ENCODE measurements around the gene KRTAP4-11.
"Not testable (repeated sequence)": the region's sequence is repeated elsewhere in the genome, so short reads cannot be mapped to it uniquely, and the experiment has no call there.

Gene KRTAP4-11

DNA sequence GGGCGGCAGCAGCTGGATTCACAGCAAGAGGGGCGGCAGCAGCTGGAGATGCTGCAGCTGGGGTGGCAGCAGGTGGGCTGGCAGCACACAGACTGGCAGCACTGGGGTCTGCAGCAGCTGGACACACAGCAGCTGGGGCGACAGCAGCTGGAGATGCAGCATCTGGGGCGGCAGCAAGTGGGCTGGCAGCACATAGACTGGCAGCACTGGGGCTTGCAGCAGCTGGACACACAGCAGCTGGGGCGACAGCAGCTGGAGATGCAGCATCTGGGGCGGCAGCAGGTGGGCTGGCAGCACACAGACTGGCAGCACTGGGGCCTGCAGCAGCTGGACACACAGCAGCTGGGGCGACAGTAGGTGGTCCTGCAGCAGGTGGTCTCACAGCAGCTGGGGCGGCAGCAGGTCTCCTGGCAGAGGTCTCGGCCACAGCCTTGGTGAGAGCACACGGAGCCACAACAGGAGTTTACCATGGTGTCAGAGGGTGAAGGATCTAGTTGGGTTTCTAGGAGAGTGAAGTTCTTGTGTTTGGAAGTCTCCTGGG is at the start of gene KRTAP4-11:
Gene KRTAP4-11 (minus strand): TSS at position 528 of the 541 bp plus-strand sequence. CDS start 58 bp downstream, at position 470.
- not testable (repeated sequence) for H3K27ac Mint-ChIP-seq; ATAC-seq; H3K36me3 Mint-ChIP-seq; H3K9me3 Mint-ChIP-seq; H3K4me3 Mint-ChIP-seq; DNase-seq (ENCODE audit: low spot score in 2 of 2)
- peaks cover 22% of the 10 kb centered on the region for H3K4me1 Mint-ChIP-seq

DNA sequence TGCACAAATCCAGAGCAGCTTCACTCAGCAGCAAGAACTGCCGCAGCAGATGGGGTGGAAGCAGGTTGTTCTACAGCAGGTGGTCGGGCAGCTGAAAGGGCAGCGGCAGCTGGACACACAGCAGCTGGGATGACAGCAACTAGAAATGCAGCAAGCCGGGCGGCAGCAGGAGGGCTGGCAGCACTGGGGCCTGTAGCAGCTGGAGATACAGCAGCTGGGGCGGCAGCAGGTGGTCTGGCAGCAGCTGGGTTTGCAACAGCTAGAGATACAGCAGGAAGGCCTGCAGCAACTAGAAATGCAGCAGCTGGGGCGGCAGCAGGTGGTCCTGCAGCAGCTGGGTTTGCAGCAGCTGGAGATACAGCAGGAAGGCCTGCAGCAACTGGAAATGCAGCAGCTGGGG is 49.4 kb upstream of the KRTAP4-11 start:
- no peaks in the 10 kb centered on the region for H3K4me1 Mint-ChIP-seq
- ATAC-seq (no peak), DNase-seq (ENCODE audit: low spot score in 2 of 2) (no peak)
- no peak overlapping the region for H3K4me3 Mint-ChIP-seq
- no peaks in the 10 kb centered on the region for H3K36me3 Mint-ChIP-seq
- no peaks in the 10 kb centered on the region for H3K9me3 Mint-ChIP-seq
- no peak overlapping the region for H3K27ac Mint-ChIP-seq

DNA sequence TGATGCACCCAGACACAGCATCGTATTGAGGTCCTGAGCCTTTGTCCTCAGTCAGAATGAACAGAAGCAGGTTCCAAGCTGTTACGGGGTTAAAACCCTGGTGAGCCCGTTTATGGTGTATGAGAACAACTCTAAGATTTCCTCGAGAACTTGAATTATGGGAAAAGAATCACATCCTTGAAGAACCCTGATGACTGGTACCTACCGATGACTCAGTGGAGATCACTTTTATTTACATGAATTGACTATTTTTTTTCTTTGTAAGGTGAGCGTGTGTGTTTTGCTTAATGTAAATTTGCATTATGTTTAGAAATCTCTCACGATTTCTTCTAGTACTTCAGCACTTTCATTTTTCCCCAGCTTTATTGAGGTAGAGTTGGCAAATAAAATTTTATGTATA is 45.7 kb upstream of the KRTAP4-11 start:
- Mint-ChIP-seq H3K27ac (no peak overlapping the region), H3K4me1 (no peaks in the 10 kb centered on the region), H3K4me3 (no peak overlapping the region), H3K36me3 (no peaks in the 10 kb centered on the region), H3K9me3 (no peaks in the 10 kb centered on the region)
- ATAC-seq (no peak), DNase-seq (ENCODE audit: low spot score in 2 of 2) (no peak)

DNA sequence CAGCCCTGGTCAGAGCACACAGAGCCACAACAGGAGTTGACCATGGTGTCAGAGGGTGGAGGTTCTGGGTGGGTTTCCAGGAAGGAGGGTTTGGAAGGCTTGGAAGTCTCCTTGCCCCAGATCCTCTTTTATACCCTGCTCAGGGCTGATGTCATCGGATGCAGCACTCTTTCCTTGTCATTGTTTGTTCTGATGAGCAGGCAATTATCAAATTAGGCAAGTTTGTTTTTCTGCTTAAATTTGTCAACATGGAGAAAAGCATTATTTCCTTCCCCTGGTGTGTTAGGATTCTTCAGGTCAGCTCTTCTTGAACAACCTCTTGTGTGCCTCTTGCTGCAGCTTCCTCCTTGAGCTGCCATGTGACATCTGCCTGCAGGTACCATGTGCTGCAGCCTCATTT is 42.5 kb upstream of the KRTAP4-11 start, which contains the start of gene KRTAP4-4:
Gene KRTAP4-4 (minus strand): TSS at position 101 of the 400 bp plus-strand sequence. CDS start 57 bp downstream, at position 44.
- H3K27ac Mint-ChIP-seq, result no peak within 1 kb of the TSS
- no peaks in the 10 kb centered on the region for H3K36me3 Mint-ChIP-seq
- DNase-seq (ENCODE audit: low spot score in 2 of 2) (no peak), ATAC-seq (no peak)
- H3K9me3 Mint-ChIP-seq, result no peaks in the 10 kb centered on the region
- H3K4me3 Mint-ChIP-seq, result no peak within 1 kb of the TSS
- no peaks in the 10 kb centered on the region for H3K4me1 Mint-ChIP-seq

DNA sequence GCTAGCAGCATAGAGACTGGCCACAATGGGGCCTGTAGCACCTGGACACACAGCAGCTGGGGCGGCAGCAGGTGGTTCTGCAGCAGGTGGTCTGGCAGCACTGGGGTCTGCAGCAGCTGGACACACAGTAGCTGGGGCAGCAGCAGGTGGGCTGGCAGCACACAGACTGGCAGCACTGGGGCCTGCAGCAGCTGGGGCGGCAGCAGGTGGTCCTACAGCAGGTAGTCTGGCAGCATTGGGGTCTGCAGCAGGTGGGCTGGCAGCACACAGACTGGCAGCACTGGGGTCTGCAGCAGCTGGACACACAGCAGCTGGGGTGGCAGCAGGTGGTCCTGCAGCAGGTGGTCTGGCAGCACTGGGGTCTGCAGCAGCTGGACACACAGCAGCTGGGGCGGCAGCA is 42.0 kb upstream of the KRTAP4-11 start:
- H3K27ac Mint-ChIP-seq; H3K36me3 Mint-ChIP-seq; H3K9me3 Mint-ChIP-seq; H3K4me3 Mint-ChIP-seq; ATAC-seq; DNase-seq (ENCODE audit: low spot score in 2 of 2); H3K4me1 Mint-ChIP-seq: not testable (repeated sequence)

DNA sequence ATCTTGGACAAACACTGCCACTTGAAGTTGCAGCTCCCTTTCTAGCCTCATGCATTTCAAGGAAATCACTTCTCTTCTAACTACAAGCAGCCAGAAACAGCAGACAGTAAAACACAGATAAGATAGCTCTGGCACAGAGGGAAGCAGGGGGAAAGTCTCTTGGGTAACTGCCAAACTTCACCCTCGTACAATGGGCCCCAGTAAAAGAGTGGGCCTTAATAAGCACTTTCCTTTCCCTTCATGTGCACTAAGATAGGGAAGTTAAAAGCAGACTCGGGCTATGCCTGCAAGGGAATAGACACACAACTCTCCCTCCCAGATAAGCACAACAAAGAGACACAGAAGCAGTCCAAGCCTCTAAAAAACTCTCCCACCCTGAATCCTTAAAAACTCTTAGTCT is 35.7 kb upstream of the KRTAP4-11 start:
- H3K4me3 Mint-ChIP-seq, result no peak overlapping the region
- no peaks in the 10 kb centered on the region for H3K9me3 Mint-ChIP-seq
- no peaks in the 10 kb centered on the region for H3K4me1 Mint-ChIP-seq
- DNase-seq (ENCODE audit: low spot score in 2 of 2) (no peak), ATAC-seq (no peak)
- no peak overlapping the region for H3K27ac Mint-ChIP-seq
- H3K36me3 Mint-ChIP-seq, result no peaks in the 10 kb centered on the region

DNA sequence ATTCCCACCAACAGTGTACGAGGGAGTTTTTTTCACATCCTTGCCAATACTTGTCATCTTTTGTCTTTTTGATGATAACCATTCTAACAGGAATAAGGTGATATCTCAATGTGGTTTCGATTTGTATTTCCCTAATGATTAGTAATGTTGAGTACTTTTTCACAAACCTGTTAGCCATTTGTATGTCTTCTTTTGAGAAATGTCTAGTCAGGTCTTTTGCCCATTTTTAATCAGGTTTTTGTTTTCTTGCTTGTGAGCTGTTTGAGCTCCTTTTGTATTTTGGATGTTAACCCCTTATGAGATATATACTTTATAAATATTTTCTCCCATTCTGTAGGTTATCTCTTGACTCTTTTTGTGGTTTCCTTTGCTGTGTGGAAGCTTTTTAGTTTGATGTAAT is 33.4 kb upstream of the KRTAP4-11 start:
- no peak for DNase-seq (ENCODE audit: low spot score in 2 of 2)
- H3K4me3 Mint-ChIP-seq, result no peak overlapping the region
- H3K9me3 Mint-ChIP-seq, result no peaks in the 10 kb centered on the region
- no peaks in the 10 kb centered on the region for H3K4me1 Mint-ChIP-seq
- no peak for ATAC-seq
- H3K36me3 Mint-ChIP-seq, result no peaks in the 10 kb centered on the region
- H3K27ac Mint-ChIP-seq, result no peak overlapping the region

DNA sequence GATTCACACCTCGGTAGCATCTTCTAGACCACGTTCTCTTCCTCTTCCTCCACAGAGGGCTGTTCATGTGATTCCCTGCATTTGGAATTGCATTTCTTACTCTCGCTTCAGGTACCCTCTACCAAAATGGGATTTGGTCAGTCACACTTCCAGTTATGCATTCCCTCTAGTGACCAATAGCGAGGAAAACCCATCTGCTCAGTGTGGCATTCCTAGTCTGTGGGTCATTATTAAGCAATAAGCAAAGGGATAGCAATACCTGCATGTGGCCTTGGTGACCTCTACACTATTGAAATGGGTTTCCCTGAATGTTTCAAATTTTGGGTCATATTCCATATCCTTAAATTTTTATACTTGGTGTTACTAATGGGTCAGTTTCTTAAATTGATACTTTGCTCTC is 31.9 kb upstream of the KRTAP4-11 start:
- DNase-seq (ENCODE audit: low spot score in 2 of 2) (no peak), ATAC-seq (no peak)
- H3K4me3 Mint-ChIP-seq, result no peak overlapping the region
- H3K27ac Mint-ChIP-seq, result no peak overlapping the region
- H3K4me1 Mint-ChIP-seq, result no peaks in the 10 kb centered on the region
- H3K9me3 Mint-ChIP-seq, result no peaks in the 10 kb centered on the region
- no peaks in the 10 kb centered on the region for H3K36me3 Mint-ChIP-seq

DNA sequence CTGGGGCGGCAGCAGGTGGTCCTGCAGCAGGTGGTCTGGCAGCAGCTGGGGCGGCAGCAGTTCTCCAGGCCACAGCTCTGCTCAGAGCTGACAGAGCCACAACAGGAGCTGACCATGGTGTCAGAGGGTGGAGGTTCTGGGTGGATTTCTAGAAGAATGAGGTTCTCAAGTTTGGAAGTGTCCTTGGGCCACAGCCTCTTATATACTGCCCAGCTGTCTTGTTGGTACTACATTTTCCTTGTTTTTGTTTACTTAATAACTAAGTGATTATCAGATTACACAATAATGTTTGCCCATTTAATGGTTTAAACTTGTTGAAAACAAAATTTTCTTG is 31.4 kb upstream of the KRTAP4-11 start, which contains the start of gene KRTAP4-5:
Gene KRTAP4-5 (minus strand): TSS at position 174 of the 334 bp plus-strand sequence. CDS start 58 bp downstream, at position 116.
- ATAC-seq, result no peak
- no peaks in the 10 kb centered on the region for H3K4me1 Mint-ChIP-seq
- H3K4me3 Mint-ChIP-seq, result no peak within 1 kb of the TSS
- no peak for DNase-seq (ENCODE audit: low spot score in 2 of 2)
- H3K9me3 Mint-ChIP-seq, result no peaks in the 10 kb centered on the region
- no peaks in the 10 kb centered on the region for H3K36me3 Mint-ChIP-seq
- H3K27ac Mint-ChIP-seq, result no peak within 1 kb of the TSS

DNA sequence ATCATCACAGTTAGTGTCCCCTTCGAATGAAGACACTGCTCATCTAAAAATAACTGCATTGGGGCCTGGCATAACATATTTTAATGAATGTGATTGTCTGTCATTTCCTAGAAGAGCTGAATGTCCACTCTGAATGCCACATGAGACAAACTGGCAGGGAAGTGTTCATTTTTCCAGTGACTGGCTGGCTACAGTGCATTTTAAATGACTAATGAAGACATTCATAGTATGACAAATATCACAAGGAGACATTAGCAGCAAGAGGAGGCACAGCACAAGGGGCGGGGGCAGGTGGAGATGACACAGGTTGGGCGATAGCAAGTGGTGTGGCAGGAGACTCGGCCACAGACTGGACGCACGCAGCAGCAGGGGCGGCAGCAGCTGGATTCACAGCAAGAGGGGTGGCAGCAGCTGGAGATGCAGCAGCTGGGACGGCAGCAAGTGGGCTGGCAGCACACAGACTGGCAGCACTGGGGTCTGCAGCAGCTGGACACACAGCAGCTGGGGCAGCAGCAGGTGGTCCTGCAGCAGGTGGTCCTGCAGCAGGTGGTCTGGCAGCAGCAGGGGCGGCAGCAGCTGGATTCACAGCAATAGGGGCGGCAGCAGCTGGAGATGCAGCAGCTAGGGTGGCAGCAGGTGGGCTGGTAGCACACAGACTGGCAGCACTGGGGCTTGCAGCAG is 30.9 kb upstream of the KRTAP4-11 start:
- ATAC-seq; H3K4me1 Mint-ChIP-seq; H3K27ac Mint-ChIP-seq; H3K9me3 Mint-ChIP-seq; DNase-seq (ENCODE audit: low spot score in 2 of 2); H3K4me3 Mint-ChIP-seq; H3K36me3 Mint-ChIP-seq: not testable (repeated sequence)

DNA sequence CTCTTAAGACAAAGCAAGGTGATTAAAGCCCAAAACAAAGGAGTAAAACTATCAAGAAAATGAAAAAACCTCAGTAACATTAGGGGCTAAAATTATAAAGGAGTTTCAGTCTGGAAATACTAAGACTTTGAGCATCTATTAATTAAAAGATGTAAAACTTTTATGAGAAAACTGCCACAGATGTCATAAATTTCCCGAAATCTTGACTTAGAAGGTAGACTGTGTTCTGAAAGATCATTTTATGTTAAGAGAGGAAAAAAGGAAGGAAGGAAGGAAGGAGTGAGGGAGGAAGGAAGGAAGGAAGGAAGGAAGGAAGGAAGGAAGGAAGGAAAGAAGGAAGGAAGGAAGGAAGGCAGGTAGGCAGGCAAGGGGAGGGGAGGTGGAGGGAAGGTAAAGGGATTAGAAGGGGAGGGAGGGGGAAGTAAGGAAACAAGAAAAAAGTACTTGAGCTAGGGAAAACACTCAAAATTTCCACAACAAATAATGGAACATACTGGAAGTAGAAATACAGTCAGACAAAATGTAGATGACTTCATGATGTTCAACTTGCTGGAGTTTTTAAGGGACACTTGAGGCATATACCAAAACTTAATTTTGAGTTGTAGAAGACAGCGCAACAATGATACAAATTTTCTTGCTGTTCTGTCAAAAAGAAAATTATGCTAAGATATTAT is 29.5 kb upstream of the KRTAP4-11 start:
- DNase-seq (ENCODE audit: low spot score in 2 of 2) (no peak), ATAC-seq (no peak)
- Mint-ChIP-seq H3K9me3 (peaks cover 5% of the 10 kb centered on the region), H3K36me3 (no peaks in the 10 kb centered on the region), H3K4me1 (no peaks in the 10 kb centered on the region), H3K4me3 (no peak overlapping the region), H3K27ac (no peak overlapping the region)

DNA sequence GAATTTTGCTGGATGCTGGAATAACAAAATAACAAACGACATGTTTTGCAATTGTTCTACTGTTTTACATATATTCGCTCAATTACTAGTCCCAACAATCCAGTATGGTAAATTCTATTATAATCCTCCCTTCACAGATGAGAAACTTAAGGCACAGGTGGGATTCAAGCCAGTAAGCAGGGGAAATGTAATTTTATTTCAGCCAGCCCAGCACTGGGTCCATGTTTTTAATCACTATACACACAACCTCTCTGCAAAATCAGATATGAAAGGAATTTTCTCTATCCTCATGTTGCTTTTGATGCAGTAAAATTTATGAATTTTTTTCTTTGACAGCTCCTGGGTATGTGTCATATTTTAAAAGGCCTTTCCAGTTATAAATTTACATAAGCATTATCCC is 27.1 kb upstream of the KRTAP4-11 start:
- Mint-ChIP-seq H3K4me3 (no peak overlapping the region), H3K27ac (no peak overlapping the region), H3K4me1 (no peaks in the 10 kb centered on the region), H3K36me3 (no peaks in the 10 kb centered on the region), H3K9me3 (peaks cover 8% of the 10 kb centered on the region)
- ATAC-seq (no peak), DNase-seq (ENCODE audit: low spot score in 2 of 2) (no peak)

DNA sequence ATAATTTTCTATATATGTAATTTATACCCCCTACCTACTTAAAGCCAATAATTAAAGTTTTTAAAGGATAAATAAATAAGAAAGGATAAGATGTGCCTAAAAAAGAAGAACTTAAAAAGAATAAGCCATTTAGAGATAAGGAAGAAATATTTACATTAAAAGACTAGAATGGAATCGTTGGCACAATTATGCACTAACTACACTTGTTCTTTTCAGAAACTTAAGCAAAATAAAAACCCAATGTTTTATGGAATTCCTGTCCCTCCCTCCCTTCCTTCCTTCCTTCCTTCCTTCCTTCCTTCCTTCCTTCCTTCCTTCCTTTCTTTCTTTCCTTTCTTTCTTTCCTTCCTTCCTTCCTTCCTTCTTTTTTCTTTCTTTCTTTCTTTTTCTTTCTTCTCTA is 26.7 kb upstream of the KRTAP4-11 start:
- Mint-ChIP-seq H3K27ac (no peak overlapping the region), H3K4me3 (no peak overlapping the region), H3K9me3 (peaks cover 8% of the 10 kb centered on the region), H3K4me1 (no peaks in the 10 kb centered on the region), H3K36me3 (no peaks in the 10 kb centered on the region)
- no peak for DNase-seq (ENCODE audit: low spot score in 2 of 2)
- no peak for ATAC-seq

DNA sequence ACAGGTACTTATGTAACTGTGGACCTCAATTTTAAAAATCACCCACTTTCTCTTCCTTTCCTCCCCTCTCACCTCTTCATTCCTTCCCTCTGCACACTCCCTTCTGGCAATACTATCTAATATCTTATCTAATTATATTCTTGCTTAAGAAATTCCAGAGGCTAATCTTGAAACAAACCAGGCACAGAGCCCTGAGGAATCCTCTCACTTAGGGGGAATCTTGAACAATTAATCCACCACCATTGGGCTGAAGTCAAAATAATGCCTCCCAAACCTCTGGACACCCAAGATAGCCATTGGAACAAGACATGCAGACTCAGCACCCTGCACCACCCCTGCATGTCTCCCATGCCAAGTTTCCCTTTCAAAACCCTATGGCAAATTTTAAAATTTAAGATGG is 23.2 kb upstream of the KRTAP4-11 start:
- Mint-ChIP-seq H3K9me3 (peaks cover 11% of the 10 kb centered on the region), H3K27ac (no peak overlapping the region), H3K4me3 (no peak overlapping the region), H3K36me3 (no peaks in the 10 kb centered on the region), H3K4me1 (no peaks in the 10 kb centered on the region)
- ATAC-seq (no peak), DNase-seq (ENCODE audit: low spot score in 2 of 2) (no peak)

DNA sequence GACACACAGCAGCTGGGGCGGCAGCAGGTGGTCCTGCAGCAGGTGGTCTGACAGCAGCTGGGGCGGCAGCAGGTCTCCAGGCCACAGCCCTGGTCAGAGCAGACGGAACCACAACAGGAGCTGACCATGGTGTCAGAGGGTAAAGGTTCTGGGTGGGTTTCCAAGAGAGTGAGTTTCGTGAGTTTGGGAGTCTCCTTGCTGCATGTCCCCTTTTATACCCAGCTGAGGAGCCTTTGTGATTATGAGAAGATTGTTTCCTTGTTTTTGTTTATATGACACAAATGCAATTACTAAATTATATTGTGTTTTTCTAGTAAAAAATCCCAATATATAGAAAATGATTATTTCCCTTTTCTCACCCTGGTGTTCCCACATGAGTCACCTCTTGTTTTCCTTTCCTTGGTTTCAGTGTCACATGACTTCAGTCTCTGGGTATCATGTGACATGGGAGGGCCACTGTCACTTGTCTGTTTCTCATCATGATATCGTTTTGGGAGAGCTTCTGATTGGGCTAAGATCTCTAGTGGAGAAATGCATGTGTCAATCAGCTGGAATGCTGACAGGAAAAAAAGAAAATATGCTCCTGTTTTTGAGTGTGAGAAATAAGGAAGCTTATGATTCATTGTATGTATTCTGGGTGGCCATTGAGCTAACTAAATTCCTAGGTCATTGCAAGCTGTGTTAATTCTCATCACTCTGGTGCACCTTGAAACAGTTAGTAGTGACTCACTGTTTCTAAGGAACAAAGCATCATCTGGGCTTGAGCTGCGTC is 22.4 kb upstream of the KRTAP4-11 start, which contains the start of gene KRTAP4-6:
Gene KRTAP4-6 (minus strand): TSS at position 185 of the 772 bp plus-strand sequence. CDS start 57 bp downstream, at position 128.
- ATAC-seq, result no peak
- H3K9me3 Mint-ChIP-seq, result peaks cover 11% of the 10 kb centered on the region
- no peaks in the 10 kb centered on the region for H3K4me1 Mint-ChIP-seq
- no peak within 1 kb of the TSS for H3K27ac Mint-ChIP-seq
- H3K36me3 Mint-ChIP-seq, result no peaks in the 10 kb centered on the region
- no peak for DNase-seq (ENCODE audit: low spot score in 2 of 2)
- no peak within 1 kb of the TSS for H3K4me3 Mint-ChIP-seq
